ENCODE results near the gene GSX2.
"Not testable (repeated sequence)": the region's sequence is repeated elsewhere in the genome, so short reads cannot be mapped to it uniquely, and the experiment has no call there.

The GSX2 gene

DNA sequence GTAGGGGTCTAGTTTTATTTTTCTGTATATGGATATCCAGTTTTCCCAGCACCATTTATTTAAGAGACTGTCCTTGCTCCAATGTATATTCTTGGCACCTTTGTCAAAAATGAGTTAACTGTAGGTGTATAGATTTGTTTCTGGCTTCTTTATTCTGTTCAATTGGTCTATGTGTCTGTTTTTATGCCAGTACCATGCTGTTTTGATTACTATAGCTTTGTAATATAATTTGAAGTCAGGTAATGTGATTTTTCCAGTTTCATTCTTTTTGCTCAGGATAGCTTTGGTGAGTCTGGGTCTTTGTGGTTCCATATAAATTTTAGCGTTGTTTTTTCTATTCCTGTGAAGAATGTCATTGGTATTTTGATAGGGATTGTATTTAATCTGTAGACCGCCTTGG, 28.7 kb downstream of the GSX2 start:
- H2AFZ ChIP-seq (ENCODE audit: low read depth, low read length); H3K36me3 ChIP-seq (ENCODE audit: insufficient read depth, low read length); H3K4me3 ChIP-seq (ENCODE audit: low read length); H3K27me3 ChIP-seq (ENCODE audit: insufficient read depth, low read length); H3K9me3 ChIP-seq (ENCODE audit: low read length); H3K4me1 ChIP-seq (ENCODE audit: insufficient read depth, low read length): not testable (repeated sequence)

DNA sequence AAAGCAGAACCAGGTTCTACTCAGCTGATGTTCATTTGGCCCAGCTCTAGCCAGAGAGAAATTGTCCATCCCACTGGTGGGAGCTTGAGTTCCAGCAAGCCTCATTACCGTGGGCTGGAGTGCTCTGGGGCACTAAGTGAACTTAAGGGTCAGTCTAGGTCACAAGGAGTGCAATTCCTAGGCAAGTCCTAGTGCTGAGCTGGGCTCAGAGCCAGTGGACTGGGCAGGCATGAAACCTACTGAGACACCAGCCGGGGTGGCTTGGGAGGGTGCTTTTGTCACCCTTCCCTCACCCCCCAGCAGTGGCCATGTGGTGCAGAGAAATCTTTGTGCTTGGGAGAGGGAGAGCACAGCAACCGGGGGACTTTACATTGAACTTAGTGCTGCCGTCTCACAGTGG, 39.4 kb downstream of the GSX2 start:
- no peak overlapping the region for H2AFZ ChIP-seq (ENCODE audit: low read depth, low read length)
- no peaks in the 10 kb centered on the region for H3K9me3 ChIP-seq (ENCODE audit: low read length)
- H3K4me3 ChIP-seq (ENCODE audit: low read length), result no peak overlapping the region
- no peaks in the 10 kb centered on the region for H3K36me3 ChIP-seq (ENCODE audit: insufficient read depth, low read length)
- H3K27me3 ChIP-seq (ENCODE audit: insufficient read depth, low read length), result no peaks in the 10 kb centered on the region
- no peaks in the 10 kb centered on the region for H3K4me1 ChIP-seq (ENCODE audit: insufficient read depth, low read length)

DNA sequence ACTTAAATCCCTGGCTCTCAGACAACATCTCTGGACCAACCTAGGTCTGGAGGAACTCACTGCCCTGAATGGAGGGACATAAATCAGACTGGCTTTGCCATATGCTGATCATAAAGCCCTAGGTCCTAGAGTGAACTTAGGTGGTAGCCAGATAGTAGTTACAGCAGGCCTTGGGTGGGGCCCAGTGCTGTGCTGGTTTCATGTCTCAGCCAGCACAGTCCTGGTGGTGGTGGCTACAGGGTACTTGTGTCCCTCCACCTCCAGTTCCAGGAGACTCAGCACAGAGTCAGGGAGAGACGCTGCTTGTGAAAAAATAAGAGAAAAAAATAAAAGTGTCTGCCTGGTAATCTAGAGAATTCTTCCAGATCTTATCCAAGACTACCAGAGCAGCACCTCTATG, 40.3 kb downstream of the GSX2 start:
- no peaks in the 10 kb centered on the region for H3K9me3 ChIP-seq (ENCODE audit: low read length)
- H3K4me3 ChIP-seq (ENCODE audit: low read length), result no peak overlapping the region
- no peaks in the 10 kb centered on the region for H3K36me3 ChIP-seq (ENCODE audit: insufficient read depth, low read length)
- H3K4me1 ChIP-seq (ENCODE audit: insufficient read depth, low read length), result no peaks in the 10 kb centered on the region
- no peaks in the 10 kb centered on the region for H3K27me3 ChIP-seq (ENCODE audit: insufficient read depth, low read length)
- H2AFZ ChIP-seq (ENCODE audit: low read depth, low read length), result no peak overlapping the region

DNA sequence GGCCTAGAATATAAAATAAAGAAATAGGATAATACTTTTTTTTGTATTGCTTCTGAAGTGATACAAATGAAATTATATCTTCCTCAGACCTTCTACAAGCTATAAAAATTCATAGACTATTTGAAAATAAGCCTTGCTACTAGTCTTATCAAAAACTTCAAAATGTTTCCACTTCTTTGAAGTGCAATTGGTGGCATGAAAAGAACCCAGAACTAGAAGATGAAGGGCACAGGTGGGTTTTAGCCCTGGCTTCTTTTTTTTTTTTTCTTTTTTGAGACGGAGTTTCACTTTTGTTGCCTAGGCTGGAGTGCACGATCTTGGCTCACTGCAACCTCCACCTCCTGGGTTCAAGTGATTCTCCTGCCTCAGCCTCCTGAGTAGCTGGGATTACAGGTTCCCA, 44.2 kb downstream of the GSX2 start:
- H3K9me3 ChIP-seq (ENCODE audit: low read length), result no peaks in the 10 kb centered on the region
- H3K36me3 ChIP-seq (ENCODE audit: insufficient read depth, low read length), result no peaks in the 10 kb centered on the region
- no peaks in the 10 kb centered on the region for H3K27me3 ChIP-seq (ENCODE audit: insufficient read depth, low read length)
- H3K4me3 ChIP-seq (ENCODE audit: low read length), result no peak overlapping the region
- no peaks in the 10 kb centered on the region for H3K4me1 ChIP-seq (ENCODE audit: insufficient read depth, low read length)
- H2AFZ ChIP-seq (ENCODE audit: low read depth, low read length), result no peak overlapping the region

DNA sequence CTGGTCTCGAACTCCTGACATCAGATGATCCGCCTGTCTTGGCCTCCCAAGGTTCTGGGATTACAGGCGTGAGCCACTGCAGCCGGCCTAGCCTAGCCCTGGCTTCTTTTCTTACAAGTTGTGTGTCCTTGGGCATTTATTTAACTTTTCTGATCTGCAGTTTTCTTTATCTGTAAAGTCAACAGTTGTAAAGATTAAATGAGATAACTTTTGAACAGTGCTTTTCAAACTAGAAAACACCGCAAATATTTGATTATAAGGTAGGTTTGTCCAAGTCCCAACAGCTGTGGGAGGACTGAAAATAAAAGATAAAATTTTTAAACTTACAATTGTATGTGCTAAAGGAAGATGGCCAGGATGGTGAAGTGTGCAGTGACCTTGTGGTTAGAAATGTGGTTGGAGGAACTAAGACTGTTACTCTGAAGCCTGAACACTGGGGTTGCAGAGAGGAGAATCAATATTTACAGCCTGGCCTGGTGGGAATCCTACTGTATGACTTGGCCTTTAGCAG, 44.8 kb downstream of the GSX2 start:
- Histone ChIP-seq H2AFZ (ENCODE audit: low read depth, low read length) (no peak overlapping the region), H3K27me3 (ENCODE audit: insufficient read depth, low read length) (no peaks in the 10 kb centered on the region), H3K36me3 (ENCODE audit: insufficient read depth, low read length) (no peaks in the 10 kb centered on the region), H3K4me1 (ENCODE audit: insufficient read depth, low read length) (no peaks in the 10 kb centered on the region), H3K4me3 (ENCODE audit: low read length) (no peak overlapping the region), H3K9me3 (ENCODE audit: low read length) (no peaks in the 10 kb centered on the region)

DNA sequence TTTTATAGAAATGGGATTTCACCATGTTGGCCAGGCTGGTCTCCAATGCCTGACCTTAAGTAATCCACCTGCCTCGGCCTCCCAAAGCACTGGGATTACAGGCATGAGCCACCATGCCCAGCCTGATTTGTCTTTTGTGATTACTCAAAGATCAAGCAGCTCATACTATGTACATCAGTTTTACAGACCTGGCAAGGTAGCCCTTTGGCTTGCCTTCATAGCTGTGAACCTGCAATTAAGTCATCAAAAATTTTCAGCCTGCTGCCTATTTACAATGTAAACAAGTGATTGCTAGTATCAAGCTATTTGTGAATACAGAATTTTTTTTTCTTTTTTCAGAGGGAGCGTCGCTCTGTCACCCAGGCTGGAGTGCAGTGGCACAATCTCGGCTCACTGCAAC, 46.2 kb downstream of the GSX2 start:
- Histone ChIP-seq H2AFZ (ENCODE audit: low read depth, low read length) (no peak overlapping the region), H3K9me3 (ENCODE audit: low read length) (no peaks in the 10 kb centered on the region), H3K4me3 (ENCODE audit: low read length) (no peak overlapping the region), H3K4me1 (ENCODE audit: insufficient read depth, low read length) (no peaks in the 10 kb centered on the region), H3K36me3 (ENCODE audit: insufficient read depth, low read length) (no peaks in the 10 kb centered on the region), H3K27me3 (ENCODE audit: insufficient read depth, low read length) (no peaks in the 10 kb centered on the region)

DNA sequence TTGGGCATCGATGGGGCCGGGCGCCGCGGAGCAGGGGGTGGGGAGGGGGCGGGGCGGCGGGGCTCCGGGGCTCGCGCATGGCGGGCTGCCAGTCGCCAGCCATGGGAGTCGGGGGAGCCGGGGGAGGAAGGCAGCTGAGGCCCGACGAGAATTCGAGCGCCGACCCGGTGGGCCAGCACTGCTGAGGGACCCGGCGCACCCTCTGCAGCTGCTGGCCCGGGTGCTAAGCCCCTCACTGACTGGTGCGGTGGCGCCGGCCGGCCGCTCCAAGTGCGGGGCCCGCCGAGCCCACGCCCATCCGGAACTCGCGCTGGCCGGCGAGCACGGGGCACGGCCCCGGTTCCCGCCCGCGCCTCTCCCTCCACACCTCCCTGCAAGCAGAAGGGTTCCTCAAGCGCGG, 49.4 kb downstream of the GSX2 start:
- H2AFZ ChIP-seq (ENCODE audit: low read depth, low read length), result no peak overlapping the region
- no peaks in the 10 kb centered on the region for H3K36me3 ChIP-seq (ENCODE audit: insufficient read depth, low read length)
- no peak overlapping the region for H3K4me3 ChIP-seq (ENCODE audit: low read length)
- H3K9me3 ChIP-seq (ENCODE audit: low read length), result no peaks in the 10 kb centered on the region
- no peaks in the 10 kb centered on the region for H3K27me3 ChIP-seq (ENCODE audit: insufficient read depth, low read length)
- H3K4me1 ChIP-seq (ENCODE audit: insufficient read depth, low read length), result no peaks in the 10 kb centered on the region
